ENCODE measurements around the gene SLC15A4. TPM values are rescaled to one million over a fixed set of nuclear protein-coding genes. Genes with fewer than 3 reads are reported as not detected.

SLC15A4 gene
- total RNA-seq, 1 donor from 2014 or later, result 34.0 TPM

- TF ChIP-seq, protein P1, sequence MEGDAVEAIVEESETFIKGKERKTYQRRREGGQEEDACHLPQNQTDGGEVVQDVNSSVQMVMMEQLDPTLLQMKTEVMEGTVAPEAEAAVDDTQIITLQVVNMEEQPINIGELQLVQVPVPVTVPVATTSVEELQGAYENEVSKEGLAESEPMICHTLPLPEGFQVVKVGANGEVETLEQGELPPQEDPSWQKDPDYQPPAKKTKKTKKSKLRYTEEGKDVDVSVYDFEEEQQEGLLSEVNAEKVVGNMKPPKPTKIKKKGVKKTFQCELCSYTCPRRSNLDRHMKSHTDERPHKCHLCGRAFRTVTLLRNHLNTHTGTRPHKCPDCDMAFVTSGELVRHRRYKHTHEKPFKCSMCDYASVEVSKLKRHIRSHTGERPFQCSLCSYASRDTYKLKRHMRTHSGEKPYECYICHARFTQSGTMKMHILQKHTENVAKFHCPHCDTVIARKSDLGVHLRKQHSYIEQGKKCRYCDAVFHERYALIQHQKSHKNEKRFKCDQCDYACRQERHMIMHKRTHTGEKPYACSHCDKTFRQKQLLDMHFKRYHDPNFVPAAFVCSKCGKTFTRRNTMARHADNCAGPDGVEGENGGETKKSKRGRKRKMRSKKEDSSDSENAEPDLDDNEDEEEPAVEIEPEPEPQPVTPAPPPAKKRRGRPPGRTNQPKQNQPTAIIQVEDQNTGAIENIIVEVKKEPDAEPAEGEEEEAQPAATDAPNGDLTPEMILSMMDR (IDR thresholded peaks at IDR 0.05), result no peak
- H3K4me1 Mint-ChIP-seq (ENCODE audit: low read depth), result no peaks in the 10 kb centered on the region
- DNase-seq (ENCODE audit: low spot score), result no peak
- no peak overlapping the region for H3K4me3 Mint-ChIP-seq (ENCODE audit: unreplicated experiment)
- H3K27me3 Mint-ChIP-seq (ENCODE audit: low read depth), result no peaks in the 10 kb centered on the region
- peaks cover 2% of the 10 kb centered on the region for H3K36me3 Mint-ChIP-seq (ENCODE audit: low read depth)
- peaks cover 8% of the 10 kb centered on the region for H3K9me3 Mint-ChIP-seq (ENCODE audit: low read depth)
- no peak overlapping the region for H3K27ac Mint-ChIP-seq (ENCODE audit: unreplicated experiment)
Measured at GRCh38 chr12:128829861-128830504, 6.2 kb upstream of the SLC15A4 start.

DNA sequence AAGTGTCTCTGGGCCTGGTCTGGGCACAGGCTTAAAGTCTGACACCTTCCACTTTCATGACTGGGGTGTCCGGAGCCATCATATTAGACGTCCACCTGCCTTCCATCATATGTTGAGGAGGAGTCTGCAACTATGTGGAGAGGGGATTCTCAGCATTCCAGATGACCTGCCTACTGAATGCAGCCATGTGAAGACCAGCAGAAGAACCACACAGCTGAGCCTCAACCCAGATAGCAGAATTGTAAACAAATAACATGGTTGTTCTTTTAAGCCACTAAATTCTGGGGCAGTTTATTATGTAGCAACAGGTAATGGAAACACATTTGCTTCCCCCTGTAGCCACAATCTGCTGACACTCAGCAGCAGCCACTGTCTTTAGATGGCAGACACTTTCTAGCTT is 4.0 kb upstream of the SLC15A4 start:
- Mint-ChIP-seq H3K4me1 (ENCODE audit: low read depth) (peaks cover 7% of the 10 kb centered on the region), H3K36me3 (ENCODE audit: low read depth) (peaks cover 2% of the 10 kb centered on the region), H3K4me3 (ENCODE audit: unreplicated experiment) (no peak overlapping the region), H3K27me3 (ENCODE audit: low read depth) (no peaks in the 10 kb centered on the region), H3K27ac (ENCODE audit: unreplicated experiment) (no peak overlapping the region), H3K9me3 (ENCODE audit: low read depth) (peaks cover 8% of the 10 kb centered on the region)
- DNase-seq (ENCODE audit: low spot score), result no peak
- TF ChIP-seq, protein P1 (IDR thresholded peaks at IDR 0.05), result no peak

GRCh38 chr12:128825835-128826234 is 2.1 kb upstream of the SLC15A4 start:
- Mint-ChIP-seq H3K27ac (ENCODE audit: unreplicated experiment) (no peak overlapping the region), H3K4me3 (ENCODE audit: unreplicated experiment) (peak overlapping the region; percentile 25), H3K9me3 (ENCODE audit: low read depth) (peaks cover 8% of the 10 kb centered on the region), H3K4me1 (ENCODE audit: low read depth) (peaks cover 22% of the 10 kb centered on the region), H3K27me3 (ENCODE audit: low read depth) (no peaks in the 10 kb centered on the region), H3K36me3 (ENCODE audit: low read depth) (peaks cover 6% of the 10 kb centered on the region)
- TF ChIP-seq, protein P1 (IDR thresholded peaks at IDR 0.05), result no peak
- DNase-seq (ENCODE audit: low spot score), result no peak

GRCh38 chr12:128823216-128823915 is 392 bp downstream of the SLC15A4 start:
- Mint-ChIP-seq H3K4me3 (ENCODE audit: unreplicated experiment) (peak overlapping the region; percentile 77), H3K27ac (ENCODE audit: unreplicated experiment) (no peak overlapping the region), H3K9me3 (ENCODE audit: low read depth) (peaks cover 8% of the 10 kb centered on the region), H3K4me1 (ENCODE audit: low read depth) (peaks cover 44% of the 10 kb centered on the region), H3K27me3 (ENCODE audit: low read depth) (no peaks in the 10 kb centered on the region), H3K36me3 (ENCODE audit: low read depth) (peaks cover 8% of the 10 kb centered on the region)
- TF ChIP-seq, protein P1 (IDR thresholded peaks at IDR 0.05), result peak; percentile 19
- no peak for DNase-seq (ENCODE audit: low spot score)

GRCh38 chr12:128820723-128821432 is 2.9 kb downstream of the SLC15A4 start:
- no peak for DNase-seq (ENCODE audit: low spot score)
- Mint-ChIP-seq H3K27ac (ENCODE audit: unreplicated experiment) (peak overlapping the region; percentile 24), H3K27me3 (ENCODE audit: low read depth) (no peaks in the 10 kb centered on the region), H3K9me3 (ENCODE audit: low read depth) (no peaks in the 10 kb centered on the region), H3K36me3 (ENCODE audit: low read depth) (peaks cover 6% of the 10 kb centered on the region), H3K4me3 (ENCODE audit: unreplicated experiment) (no peak overlapping the region), H3K4me1 (ENCODE audit: low read depth) (peaks cover 66% of the 10 kb centered on the region)
- TF ChIP-seq, protein P1 (IDR thresholded peaks at IDR 0.05), result no peak

All from chondrocyte (in vitro differentiated cells).